ENCODE measurements around the gene ZKSCAN8.

ZKSCAN8 gene

DNA sequence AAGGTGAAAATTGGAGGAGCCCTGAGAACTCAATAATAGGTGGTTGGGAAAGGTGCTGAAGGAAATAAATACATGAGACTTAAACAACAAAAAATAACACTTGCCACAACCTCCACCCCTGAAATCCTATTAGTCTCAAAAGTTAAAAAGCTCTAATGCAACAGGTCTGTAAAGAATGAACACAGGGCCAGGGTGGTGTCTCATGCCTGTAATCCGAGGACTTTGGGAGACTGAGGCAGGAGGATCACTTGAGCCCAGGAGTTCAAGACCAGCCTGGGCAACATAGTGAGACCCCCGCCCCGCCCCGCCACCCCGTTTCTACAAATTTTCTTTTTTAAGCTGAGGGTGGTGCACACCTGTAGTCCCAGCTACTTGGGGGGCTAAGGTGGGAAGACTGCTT, 1.1 kb upstream of the ZKSCAN8 start:
- no peak for DNase-seq

DNA sequence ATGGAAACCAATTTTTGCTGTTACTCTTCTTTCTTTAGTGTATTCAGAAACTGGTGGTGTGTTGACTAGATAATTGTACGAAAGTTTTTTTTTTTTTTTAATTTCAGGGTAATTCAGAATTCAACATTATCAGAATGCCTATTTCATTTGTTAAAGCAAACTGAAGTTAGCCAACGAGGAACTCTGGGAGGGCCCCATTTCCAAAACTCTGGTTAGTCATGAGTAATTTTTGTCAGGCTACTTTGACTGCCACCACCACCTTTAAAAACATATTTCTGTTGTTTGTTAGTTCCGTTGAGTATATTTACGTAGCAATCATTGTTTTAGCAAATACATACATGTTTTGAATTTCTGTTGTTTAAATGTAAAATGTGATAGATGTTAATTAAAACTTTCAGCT, 763 bp downstream of the ZKSCAN8 start:
- DNase-seq: peak; percentile 4

- DNase-seq: no peak
Measured at GRCh38 chr6:28145231-28145630, 3.5 kb downstream of the ZKSCAN8 start.

- no peak for DNase-seq
Measured at GRCh38 chr6:28152531-28152930, 10.8 kb downstream of the ZKSCAN8 start.

GRCh38 chr6:28153546-28153945, 11.9 kb downstream of the ZKSCAN8 start:
- DNase-seq: no peak

GRCh38 chr6:28154357-28154756, 12.7 kb downstream of the ZKSCAN8 start:
- no peak for DNase-seq

DNA sequence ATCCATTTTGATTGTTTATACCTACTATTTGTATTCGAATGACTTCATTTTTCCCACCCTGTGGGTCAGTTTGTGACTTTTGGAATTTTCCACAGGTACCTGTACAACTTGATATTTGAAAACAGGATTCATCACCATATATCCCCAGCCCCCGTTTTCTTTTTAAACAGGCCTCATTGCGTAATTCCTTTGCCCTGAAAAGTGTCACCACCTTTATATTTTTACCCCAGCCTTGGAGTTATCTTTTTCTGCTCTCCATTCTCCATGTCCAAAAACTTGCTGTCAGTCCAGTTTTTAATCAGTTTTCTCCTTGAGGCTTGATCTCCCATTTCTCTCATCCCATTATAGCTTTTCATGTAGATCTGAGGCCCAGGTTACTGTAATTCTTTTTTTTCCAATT, 16.6 kb downstream of the ZKSCAN8 start:
- DNase-seq: no peak

- DNase-seq: no peak
Measured at GRCh38 chr6:28159029-28159607, 17.4 kb downstream of the ZKSCAN8 start.

GRCh38 chr6:28160233-28160632, 18.6 kb downstream of the ZKSCAN8 start:
- DNase-seq: no peak

DNA sequence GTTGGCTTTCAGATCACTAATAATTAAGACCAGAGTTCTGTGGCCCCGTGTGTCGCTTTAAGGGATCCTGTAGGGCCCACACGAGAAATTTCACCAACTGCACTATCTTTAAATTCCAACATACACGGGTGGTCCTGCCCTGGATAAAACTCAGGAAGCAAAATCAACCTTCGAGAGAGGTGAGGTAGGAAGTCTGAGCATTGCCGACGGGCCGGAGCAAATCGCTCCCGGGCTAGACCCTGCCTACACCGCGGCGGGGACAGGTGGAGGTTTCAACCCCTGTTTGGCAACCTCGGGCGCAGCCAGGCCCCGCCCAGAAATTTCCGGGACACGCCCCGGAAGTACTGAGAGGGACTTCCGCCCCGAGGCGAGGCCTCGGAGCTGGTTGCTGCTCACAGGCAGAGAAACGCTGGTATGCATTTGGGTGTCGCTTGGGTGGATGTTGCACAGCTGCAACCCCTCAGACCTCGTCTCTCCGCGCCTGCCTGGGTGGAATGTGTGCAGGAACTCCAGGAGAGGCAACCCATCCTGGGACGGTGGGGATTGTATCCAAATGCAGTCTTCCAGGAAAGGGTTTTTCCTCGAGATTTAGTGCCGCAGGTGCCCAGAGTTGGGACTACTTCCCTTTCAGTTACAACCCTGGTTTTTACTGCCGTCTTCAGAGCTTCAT, 19.9 kb downstream of the ZKSCAN8 start:
- peak; percentile 89 for DNase-seq

- no peak for DNase-seq
Measured at GRCh38 chr6:28165563-28165962, 23.9 kb downstream of the ZKSCAN8 start.

DNA sequence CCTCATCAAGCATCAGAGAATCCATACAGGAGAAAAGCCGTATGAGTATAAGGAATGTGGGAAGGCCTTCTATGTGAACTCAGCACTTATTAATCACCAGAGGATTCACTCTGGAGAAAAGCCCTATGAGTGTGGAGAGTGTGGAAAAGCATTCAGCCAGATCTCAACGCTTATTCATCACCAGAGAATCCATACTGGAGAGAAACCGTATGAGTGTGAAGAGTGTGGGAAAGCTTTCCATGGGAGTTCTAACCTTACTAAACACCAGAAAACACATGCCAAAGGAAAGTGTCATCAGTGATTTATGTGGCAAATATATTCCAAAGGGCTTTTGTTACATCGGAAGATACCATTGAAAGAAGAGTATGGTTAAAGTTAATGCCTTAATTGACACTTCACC, 25.4 kb downstream of the ZKSCAN8 start:
- peak; percentile 3 for DNase-seq

DNA sequence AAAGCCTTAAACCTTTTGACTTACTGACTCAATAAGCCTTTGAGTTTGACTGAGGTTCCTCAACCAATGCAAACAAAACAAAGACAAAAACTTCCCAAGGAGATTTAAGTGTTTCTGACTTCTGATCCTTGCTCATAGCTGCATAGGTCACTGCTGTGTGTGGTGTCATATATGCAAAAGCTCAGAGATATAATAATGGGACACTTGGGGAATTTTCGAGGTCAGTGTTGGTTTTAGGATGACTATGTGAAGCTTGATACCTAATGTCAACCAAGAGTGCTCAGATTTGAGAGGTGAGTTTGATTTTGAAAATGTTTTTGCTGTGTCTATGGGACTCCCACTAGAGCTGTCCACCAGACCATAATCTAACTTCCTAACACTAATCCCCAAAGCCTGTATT, 26.2 kb downstream of the ZKSCAN8 start:
- no peak for DNase-seq

DNA sequence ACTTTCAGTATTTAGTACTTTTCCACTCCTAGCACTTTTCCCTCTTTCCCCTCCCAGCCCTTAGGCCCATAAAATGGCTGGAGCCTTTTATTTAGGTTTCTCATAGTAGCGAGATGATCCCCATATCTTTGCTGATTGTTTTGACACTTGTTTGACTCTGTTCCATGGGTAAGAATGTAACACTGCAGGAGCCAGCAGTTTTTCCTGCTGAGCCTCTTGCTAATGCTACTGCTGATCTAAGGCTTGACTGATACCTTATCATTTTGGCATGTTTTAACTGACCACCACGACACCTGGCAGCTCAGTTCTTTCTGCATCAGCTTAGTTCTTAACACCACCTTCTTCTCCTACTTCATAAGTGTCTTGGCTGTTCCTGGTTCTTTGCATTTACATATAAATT, 29.6 kb downstream of the ZKSCAN8 start:
- no peak for DNase-seq

DNA sequence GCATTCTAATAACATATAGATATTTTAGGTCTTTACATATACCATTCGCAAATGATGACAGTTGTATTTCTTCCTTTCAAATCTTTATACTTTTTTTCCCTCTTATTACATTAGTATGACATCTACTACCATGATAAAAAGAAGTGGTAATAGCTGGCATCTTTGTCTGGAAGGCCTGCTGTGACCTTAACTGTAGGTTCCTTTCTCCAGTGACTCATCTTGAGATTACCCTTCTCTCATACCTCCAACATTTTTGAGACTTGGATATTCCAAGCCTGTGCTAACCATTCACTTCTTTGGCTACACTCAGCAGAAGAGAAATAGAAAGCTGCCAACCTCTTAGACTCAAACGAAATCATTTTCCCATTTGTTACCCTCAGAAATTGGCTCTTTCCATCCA, 30.3 kb downstream of the ZKSCAN8 start:
- DNase-seq: no peak

DNA sequence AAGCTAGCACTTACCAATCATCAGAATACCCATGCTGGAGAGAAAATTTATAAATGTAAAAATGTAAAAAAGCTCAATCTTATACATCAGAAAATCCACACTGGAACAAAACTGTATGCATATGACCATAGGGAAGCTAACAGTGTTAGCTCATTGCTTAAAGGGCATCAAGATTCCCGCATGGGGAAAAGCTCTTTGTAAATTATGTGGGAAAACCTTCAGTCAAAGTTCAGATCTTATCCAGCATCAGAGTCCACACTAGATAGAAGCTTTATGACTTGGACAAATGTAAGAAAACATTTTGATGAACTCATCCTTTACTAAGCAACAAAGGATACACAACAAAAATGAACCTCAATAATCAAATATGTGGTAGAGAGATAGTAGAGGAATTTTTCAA, 34.7 kb downstream of the ZKSCAN8 start:
- no peak for DNase-seq

- no peak for DNase-seq
Measured at GRCh38 chr6:28182255-28182654, 40.6 kb downstream of the ZKSCAN8 start.

DNA sequence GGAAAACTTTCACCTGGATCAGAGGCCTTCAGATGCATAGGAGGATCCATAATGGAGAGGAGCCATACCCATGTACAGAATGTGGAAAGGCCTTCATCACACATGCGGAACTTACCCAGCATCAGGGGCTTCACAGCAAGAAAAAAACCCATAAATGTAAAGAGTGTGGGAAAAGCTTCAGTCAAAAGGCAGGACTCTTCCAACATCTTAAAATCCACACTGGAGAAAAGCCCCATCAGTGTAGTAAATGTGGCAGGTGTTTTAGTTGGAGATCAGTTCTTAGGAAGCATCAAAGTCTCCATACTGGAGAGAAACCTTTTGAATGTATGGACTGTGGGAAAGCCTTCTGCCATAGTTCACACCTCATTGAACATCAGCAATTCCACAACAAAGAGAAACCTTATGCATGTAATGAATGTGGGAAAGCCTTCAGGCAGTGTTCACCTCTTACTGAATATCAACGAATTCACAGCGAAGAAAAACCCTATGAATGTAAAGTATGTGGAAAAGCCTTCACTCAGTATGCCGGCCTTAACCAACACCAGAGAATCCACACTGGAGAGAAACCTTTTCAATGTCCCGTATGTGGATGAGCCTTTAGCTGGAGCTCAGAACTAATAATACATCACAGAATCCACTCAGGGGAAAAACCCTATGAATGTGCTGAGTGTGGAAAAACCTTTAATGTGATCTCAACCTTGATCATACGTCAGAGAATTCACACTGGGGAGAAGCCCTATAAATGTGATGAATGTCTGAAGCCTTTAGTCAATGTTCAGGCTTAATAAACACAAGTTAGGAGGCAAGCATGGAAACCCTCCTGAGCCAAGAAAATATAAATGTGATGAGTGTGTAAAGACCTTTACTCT, 46.7 kb downstream of the ZKSCAN8 start:
- DNase-seq: no peak

DNA sequence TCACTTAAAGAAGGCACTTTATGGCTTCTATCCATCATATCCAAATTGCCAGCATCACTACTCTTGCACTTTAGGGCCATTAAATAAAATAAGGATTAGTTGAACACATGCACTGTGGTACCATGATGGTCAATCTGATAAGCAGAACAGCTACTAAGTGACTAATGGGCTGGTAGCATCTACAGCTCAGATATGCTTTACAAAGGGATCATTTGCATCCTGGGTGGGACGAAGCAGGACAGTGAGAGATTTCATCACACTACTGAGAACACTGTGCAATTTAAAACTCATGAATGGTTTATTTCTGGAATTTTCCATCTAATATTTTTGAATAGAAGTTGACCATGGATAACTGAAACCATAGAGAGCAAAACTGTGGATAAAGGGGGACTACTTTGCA, 58.3 kb downstream of the ZKSCAN8 start:
- no peak for DNase-seq

DNA sequence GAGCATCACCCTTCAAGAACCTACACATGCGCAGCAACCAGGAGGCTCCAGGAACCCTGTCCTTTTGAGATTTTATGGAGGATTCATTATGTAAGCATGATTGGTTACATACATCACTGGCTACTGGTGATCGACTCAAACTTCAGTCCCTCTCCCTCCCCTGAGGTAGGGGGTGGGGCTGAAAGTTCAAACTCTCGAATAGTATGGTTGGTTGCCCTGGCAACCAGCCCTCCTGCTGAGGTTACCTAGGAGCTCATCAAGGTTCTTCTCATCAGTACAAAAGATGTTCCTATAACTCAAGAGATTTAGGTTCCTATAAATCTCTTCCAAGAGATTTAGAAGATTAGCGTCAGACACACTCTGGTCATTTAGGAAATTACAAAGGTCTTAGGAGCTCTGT, 61.5 kb downstream of the ZKSCAN8 start:
- DNase-seq: no peak

- DNase-seq: no peak
Measured at GRCh38 chr6:28205879-28206278, 64.2 kb downstream of the ZKSCAN8 start.

GRCh38 chr6:28206527-28206926, 64.8 kb downstream of the ZKSCAN8 start:
- DNase-seq: no peak

DNA sequence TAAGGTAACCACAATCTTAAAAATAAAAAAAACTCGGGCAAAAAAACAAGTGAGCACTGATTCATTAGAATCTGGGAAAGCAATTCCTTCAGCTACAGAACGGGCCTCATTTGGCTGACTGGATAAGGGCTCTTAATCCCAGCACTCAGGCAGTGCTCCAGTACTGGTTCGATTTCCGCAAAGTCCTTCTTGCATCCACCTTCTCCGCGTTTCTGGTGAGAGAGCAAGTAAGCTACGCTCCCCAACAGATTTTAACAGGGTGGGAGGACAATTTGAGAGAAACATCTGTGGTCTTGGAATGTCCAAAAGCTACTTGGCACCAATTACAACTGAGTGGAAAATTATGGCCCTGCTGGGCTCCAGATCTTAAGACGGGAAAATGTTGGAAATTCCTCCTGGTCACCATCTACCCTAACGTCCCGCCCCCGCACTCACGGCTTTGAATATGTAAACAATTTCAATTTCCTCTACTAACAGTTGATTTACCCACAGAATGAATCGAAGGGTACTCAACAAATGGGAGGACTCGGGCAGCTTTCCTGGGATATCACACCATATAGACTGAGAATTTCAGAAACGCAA, 65.3 kb downstream of the ZKSCAN8 start:
- DNase-seq: peak; percentile 54

Data from eye (tissue), 1 donor.